GM18858 (cell line): Measurements from ENCODE around the gene SLC19A1.

Experiments used
- ATAC-seq: cut with Tn5 transposase; IDR thresholded peaks from one replicate; pipeline ENCODE4 v1.9.1; 2021; ENCODE audit not compliant: unreplicated experiment

Gene SLC19A1

DNA sequence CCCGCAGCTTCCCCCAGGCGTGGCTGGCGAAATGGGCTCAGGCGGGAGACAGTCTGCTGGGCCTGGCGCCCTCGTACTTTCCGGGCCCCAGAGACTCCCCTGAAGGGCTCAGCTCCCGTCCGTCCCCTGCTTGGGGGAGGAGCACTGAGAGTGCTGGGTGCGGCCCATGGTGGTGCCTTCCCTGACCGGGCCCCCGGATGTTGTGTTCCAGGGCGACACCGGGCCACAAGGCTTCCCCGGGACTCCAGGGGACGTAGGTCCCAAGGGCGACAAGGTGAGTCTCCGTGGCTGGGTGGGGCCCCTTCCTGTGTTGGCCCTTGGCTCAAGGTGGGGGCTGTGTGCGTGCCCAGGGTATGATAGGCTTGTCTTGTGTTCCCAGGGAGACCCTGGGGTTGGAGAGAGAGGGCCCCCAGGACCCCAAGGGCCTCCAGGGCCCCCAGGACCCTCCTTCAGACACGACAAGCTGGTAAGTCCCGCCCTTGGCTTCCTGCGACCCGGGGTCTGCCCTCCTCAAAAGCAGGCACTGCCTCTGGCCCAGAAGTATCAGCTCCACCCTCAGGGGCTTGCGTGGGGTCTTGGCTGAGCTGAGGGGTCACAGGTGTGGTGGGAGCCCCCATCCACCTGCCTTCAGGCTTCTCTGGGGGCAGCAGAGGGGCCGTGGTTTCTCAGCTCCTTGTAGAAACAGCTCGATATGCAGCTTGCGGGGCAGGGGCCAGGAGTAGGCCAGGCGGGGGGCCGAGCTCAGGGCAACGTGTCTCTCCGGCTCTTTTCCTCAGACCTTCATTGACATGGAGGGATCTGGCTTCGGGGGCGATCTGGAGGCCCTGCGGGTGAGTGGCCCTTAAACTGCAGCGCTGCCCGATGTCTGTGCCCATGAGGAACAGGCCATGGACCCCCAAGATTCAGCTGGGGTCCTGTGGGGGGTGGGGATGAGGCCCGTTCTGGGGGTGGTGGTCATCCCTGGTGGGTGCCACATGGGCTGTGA, 62.3 kb downstream of the SLC19A1 start:
- no peak for ATAC-seq

- ATAC-seq = no peak
Observed at GRCh38 chr21:45478816-45479669, 63.2 kb downstream of the SLC19A1 start.

- ATAC-seq = no peak
Observed at GRCh38 chr21:45478115-45478801, 64.0 kb downstream of the SLC19A1 start.

DNA sequence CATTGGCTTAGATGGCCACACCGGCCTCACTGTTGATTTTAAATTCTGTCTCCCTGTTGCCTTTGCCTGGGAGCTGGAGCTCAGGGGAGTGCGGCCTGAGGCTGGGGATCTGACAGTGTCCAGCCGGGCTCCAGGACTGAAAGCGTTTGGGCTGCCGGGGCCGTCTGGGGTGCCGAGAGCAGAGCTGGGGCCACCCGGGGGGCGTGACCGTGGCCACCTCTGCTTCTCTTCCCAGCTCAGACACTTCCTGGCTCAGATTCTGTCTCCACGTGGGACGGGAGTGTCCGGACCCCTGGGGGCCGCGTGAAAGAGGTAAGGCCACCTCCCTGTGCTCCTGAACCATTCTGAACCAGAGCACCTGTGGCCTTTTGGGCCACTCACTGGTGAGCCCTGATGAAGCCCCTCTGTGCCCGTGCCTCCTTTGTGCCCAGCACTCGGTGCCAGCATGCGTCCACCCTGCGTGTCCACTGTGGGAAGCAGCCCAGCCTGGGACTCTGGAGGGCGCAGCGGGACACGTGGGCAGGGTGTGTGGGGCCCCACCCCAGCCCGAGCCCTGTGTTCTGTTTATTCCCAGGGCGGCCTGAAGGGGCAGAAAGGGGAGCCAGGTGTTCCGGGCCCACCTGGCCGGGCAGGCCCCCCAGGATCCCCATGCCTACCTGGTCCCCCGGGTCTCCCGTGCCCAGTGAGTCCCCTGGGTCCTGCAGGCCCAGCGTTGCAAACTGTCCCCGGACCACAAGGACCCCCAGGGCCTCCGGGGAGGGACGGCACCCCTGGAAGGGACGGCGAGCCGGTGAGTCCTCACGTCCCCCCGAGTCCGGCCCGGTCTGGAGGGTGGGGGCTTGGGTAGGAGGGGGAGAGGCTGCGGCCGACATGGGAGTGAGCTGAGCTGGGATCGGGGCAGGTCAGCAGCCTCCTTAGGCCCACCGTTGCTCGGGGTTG, 64.8 kb downstream of the SLC19A1 start:
- ATAC-seq = no peak

DNA sequence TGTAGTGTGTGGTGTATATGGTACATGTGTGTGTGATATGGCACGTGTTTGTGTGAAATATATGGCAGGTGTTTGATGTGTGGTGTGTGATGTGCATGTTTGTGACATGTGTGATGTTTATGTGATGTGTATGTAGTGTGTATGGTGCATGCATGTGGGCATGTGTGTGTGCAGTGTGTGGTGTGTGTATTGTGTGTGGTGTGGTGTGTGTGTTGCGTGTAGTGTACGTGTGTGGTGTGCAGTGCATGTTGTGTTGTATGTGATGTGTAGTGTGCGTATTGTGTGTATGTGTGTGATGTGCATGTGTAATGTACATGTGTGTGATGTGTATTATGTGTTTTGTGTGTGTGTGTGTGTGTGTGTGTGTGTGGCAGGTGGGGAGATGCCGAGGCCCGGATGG, 65.7 kb downstream of the SLC19A1 start:
- no peak for ATAC-seq

DNA sequence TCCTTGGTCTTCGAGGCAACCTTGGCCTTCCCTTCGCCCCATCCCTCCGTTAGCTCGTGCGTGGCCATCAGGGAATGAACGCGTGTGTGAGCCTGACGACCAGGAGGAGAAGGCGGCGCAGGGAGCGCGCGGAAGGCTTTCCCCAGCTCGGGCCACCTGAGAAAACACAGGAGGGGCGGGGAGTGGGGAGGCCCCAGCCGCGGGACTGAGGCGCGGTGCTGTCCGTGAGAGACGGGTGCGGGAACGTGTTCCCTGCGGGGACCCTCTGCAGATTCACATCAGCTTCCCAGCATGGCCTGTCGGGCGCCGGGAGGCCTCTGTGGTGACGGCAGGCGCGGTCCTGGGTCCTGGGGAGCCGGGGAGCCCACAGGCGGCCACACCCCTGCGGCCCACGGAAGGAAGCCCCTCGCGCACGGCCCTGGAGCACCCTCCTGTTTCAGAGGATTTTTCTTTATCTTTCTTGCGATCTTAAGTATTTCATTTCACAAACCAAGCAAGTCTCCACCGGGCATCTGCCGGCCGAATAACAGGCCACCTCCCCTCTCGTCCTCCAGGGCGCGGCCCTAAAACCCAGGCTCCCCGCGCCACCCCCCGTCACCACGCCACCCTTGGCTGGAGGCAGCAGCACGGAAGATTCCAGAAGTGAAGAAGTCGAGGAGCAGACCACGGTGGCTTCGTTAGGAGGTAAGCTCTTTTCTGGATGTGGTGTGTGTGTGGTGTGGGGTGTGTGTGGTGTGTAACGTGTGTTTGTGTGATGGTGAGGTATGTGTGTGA, 66.3 kb downstream of the SLC19A1 start:
- ATAC-seq = no peak

DNA sequence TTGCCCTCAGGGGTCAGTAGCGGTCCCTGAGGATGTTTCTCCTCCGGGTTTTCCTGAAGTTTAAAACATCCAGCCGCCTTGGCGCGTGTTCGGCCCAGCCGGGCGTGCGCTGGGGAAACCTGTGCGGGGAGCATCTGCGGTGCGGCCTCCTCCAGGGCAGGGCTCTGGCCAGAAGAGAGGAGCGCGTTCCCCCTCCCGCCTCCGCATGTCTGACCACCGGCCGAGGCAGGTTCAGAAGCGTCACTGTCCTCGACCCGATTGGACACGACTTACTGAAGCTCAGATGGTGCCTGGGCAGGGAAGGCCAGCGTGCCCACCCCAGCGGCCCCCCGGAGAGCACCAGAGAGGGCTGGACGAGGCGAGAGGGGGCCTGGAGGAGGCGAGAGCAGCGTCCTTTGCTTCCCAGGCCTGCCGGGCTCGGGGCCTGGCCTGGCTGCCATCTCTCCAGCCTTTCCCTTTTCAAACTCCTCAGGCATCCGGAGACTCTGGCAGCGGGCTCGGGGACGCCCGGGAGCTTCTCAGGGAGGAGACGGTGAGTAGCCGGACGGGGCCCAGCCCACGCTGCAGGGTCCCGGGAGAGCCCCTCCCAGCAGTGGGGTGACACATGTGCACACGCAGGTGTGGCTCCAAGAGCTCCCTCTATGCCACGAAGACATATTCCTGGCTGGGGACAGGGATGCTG, 67.1 kb downstream of the SLC19A1 start:
- ATAC-seq = no peak

DNA sequence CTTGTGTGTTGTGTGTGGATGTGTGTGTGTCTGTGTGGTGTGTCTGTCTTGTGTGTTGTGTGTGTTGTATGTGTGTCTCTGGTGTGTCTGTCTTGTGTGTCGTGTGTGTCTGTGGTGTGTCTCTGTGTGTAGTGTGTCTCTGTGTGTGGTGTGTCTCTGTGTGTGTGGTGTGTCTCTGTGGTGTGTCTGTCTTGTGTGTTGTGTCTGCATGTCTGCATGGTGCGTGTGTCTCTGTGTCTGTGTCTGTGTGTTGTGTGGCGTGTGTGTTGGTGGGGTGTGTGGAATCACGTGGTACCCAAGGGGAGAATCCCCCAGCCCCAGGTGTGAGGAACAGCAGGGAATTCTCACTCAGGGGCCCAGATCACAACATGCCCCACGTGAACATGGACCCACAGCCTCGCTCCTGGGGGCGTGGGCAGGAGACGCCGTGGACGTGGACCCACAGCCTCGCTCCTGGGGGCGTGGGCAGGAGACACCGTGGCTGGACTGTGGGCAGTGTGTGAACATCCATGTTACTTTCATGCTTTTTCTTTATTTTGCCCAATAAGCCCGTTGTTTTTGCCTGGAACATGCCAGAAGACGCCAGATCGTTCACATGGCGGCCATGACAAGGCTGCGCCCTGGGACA, 67.8 kb downstream of the SLC19A1 start:
- no peak for ATAC-seq

- ATAC-seq = no peak
Observed at GRCh38 chr21:45473496-45474322, 68.5 kb downstream of the SLC19A1 start.

DNA sequence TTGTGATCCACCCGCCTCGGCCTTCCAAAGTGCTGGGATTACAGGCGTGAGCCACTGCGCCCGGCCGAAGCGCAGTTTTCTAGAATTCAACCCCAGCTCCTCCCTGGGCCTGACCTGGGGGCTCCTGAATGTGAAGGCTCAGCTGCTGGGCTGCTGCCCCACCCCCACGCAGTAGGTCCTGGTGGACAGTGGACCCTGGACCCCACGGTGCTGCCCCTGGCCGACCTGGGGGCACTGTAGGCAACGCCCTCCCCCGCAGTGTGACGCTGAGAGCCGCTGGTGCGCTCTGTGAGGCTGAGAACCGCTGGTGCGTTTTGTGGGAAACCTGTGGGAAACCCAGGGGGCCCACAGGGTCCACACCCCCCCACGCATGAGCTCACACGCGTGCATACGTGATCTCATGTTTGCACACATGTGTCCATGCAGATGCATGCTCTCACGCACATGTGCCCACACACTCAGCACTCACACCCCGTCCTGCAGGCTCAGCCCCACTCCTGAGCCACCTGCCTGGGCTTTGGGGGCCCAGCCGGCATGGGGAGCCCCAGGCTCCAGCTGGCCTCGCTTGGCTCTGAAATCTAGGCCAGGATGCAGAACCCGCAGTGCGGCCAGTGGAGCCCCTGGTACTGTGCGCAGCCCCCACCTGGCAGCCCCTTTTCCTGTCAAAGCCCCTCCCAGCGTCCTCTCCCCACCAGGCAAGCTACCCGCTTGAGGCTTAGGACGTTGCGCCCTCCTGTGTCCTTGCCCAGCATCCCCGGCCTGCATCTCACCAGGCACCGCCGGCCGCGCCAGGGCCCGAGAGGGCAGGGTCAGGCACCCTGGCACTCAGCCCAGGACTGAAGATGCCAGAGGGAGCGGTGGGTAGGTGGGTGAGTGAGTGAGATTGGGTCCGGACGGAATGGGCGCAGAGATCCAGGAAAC, 69.5 kb downstream of the SLC19A1 start:
- no peak for ATAC-seq

GRCh38 chr21:45471525-45472221, 70.6 kb downstream of the SLC19A1 start:
- no peak for ATAC-seq

DNA sequence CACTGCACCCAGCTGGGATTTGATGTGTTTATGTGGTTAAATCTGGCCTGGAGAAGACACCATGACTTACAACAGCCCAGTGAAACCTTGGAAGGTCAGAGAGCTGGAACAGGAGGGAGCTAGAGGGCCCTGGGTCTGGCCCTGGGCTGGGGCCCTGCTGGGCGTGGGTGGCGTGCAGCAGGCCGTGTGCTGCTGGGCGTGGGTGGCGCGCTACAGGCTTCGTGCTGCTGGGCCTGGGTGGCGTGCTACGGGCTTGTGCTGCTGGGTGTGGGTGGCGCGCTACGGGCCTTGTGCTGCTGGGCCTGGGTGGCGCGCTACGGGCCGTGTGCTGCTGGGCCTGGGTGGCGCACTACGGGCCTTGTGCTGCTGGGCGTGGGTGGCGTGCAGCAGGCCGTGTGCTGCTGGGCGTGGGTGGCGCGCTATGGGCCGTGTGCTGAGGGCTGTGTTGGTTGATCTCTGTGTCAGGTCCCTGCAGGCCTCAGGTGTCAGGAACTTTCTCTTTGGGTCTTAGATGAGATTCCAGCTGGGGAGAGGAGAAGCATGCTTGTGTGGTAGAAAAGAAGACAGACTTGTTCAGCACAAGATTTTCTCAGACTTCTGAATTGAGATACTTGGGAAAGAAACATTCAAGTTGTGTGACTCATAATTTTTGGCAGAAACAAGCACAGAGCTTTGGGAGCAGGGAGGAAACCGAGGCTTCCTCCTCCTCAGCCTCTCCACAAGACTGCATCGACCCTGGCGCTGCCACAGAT, 71.3 kb downstream of the SLC19A1 start:
- ATAC-seq = no peak

DNA sequence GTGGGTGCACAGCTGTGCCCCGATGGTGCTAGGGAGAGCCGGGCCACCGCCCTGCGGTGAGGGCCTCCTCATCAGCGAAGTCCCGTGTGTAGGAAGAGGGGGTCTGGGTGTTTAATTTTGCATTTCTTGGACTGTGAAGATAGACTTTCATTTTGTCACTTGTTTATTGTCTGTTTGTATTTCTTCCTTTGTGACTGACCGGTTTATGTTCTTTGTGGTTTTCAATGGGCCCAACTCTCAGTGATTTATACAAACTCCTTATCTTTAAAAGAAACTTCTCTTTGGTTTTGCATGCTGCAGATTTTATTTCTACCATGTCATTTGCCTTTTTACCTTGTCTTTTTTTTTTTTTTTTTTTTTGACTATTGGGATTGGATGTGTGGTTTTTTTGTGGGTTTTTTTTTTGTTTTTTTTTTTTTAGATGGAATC, 72.1 kb downstream of the SLC19A1 start:
- no peak for ATAC-seq

- no peak for ATAC-seq
Observed at GRCh38 chr21:45469273-45470086, 72.8 kb downstream of the SLC19A1 start.
